Lower leg skin (tissue), 4 donors: ENCODE data around the gene TRDMT1. TPM values are rescaled to one million over a fixed set of nuclear protein-coding genes. Genes with fewer than 3 reads are reported as not detected.

Experiments used
- DNase-seq, 2 donors: peaks; one replicate each; pipeline ENCODE4 v3.0.0-alpha.2; 2019; ENCODE audit warnings: low spot score in 2 of 2
- H3K4me3 ChIP-seq: fragments of 200-600 bp; sonication (generic); 2 replicates; pipeline ENCODE4 v1.5.1; 2017; ENCODE audit warnings: mild to moderate bottlenecking, low read depth; ENCODE audit not compliant: poor library complexity, severe bottlenecking
- POLR2A ChIP-seq, 2 donors: fragments of 450-650 bp; IDR thresholded peaks; one replicate each; pipeline ENCODE4 v1.6.1; 2016 to 2017; ENCODE audit warnings: antibody characterized with exemption in 2 of 2, mild to moderate bottlenecking in 1 of 2, moderate library complexity in 1 of 2
- WGBS, 2 donors: methylation state at CpG; one replicate each; pipeline ENCODE4 v1.1.5; 2018; 5-methylcytosine and 5-hydroxymethylcytosine counted together
- intact Hi-C: fragments of 100-400 bp; cut with DNase I; formaldehyde crosslinking; loops from one replicate; pipeline ENCODE4 v1.15.0; 2023; ENCODE audit warnings: low total_unique reads
- total RNA-seq, 4 donors: library from RNA; depleted of rRNA; stranded (reverse); fragments of >200 nt; gene quantifications; one replicate each; pipeline ENCODE4 v1.1.0, GENCODE V29; 2016
- TF ChIP-seq, protein P1 (sequence below), 3 donors: fragments of 450-650 bp; IDR thresholded peaks; one replicate each; pipeline ENCODE4 v1.5.1; 2016; ENCODE audit warnings: antibody characterized with exemption in 3 of 3, mild to moderate bottlenecking in 3 of 3, moderate library complexity in 2 of 3

Gene TRDMT1
- total RNA-seq, 4 donors from 2014 or later, result 3.9 to 4.5 (median 4.1) TPM

DNA sequence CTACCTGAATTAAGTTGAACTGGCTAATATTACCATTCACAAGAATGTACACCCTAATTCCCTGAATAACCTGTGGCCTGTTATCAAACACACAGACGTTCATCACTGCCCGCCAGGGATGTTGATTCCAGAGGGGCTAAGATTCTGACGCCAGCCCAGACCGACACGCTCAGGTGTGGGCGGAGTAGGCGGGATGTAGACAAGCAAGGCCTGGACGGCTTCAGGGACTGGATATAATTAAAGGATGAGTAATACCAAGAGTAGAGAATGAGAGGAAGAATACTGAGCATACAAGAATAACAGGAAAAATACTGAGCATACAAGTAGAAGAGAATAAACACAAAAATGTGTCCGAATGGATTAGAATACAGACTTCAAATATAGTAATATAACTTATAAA lies 100.9 kb downstream of the TRDMT1 start:
- 60 to 65% methylated on average over 9 of the region's 9 CpGs for WGBS, 2 donors
- intact Hi-C loops, result no loop called here
- no peak overlapping the region for H3K4me3 ChIP-seq
- TF ChIP-seq POLR2A (IDR thresholded peaks at IDR 0.05), result no peak
- TF ChIP-seq, protein P1, sequence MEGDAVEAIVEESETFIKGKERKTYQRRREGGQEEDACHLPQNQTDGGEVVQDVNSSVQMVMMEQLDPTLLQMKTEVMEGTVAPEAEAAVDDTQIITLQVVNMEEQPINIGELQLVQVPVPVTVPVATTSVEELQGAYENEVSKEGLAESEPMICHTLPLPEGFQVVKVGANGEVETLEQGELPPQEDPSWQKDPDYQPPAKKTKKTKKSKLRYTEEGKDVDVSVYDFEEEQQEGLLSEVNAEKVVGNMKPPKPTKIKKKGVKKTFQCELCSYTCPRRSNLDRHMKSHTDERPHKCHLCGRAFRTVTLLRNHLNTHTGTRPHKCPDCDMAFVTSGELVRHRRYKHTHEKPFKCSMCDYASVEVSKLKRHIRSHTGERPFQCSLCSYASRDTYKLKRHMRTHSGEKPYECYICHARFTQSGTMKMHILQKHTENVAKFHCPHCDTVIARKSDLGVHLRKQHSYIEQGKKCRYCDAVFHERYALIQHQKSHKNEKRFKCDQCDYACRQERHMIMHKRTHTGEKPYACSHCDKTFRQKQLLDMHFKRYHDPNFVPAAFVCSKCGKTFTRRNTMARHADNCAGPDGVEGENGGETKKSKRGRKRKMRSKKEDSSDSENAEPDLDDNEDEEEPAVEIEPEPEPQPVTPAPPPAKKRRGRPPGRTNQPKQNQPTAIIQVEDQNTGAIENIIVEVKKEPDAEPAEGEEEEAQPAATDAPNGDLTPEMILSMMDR (IDR thresholded peaks at IDR 0.05), result no peak
- DNase-seq, result no peak

DNA sequence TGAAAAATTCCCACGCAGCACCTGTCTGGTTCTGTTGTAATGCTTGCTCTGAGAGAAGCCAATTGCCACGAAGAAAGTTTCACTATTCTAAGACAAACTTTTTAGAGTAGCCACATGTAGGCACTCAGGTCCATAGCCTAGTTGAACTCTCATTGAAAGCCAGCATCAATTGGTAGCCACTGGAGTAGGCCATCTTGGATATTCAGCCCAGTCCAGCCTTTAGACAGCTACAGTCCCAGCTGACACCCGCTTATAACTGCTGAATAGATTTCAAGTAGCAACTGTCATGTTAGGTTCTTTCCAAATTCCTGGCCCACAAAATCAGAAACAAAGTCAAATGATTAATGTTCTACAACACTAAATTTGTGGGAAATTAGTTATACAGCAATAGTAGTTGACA lies 103.5 kb downstream of the TRDMT1 start:
- intact Hi-C loops, result no loop called here
- no peak for DNase-seq
- H3K4me3 ChIP-seq, result no peak overlapping the region
- whole genome bisulfite sequencing, 2 donors, result 96% methylated on average over 3 of the region's 3 CpGs
- TF ChIP-seq, protein P1 (IDR thresholded peaks at IDR 0.05), result no peak
- no peak for TF ChIP-seq POLR2A (IDR thresholded peaks at IDR 0.05)

Other genes with a start within 250 kb of the TRDMT1 start
- 1 to 10 TPM in 2 of 4 donors, under 1 TPM in 2; 0.54 to 1.8 (median 1.3) TPM for gene CUBN, start 71.9 kb downstream of the TRDMT1 start, total RNA-seq
- gene VIM, start 26.6 kb upstream of the TRDMT1 start, total RNA-seq, result 1,000 to 10,000 TPM in 3 of 4 donors, 100 to 1,000 TPM in 1; 891 to 2,288 (median 1,243) TPM